ENCODE data around the gene TLE7. TPM values are rescaled to one million over a fixed set of nuclear protein-coding genes. Genes with fewer than 3 reads are reported as not detected.

The TLE7 gene
- total and polyA plus RNA-seq, 2 of the 8 experiments (the other 6 are each of a cell fraction or from before 2014, with no cell fraction given), result 0.03 TPM; not detected in 1

- TF ChIP-seq ASH2L (IDR thresholded peaks at IDR 0.05; ENCODE audit: low read length), result no peak
- no peak for TF ChIP-seq USF2 (IDR thresholded peaks at IDR 0.05; ENCODE audit: low read length)
- TF ChIP-seq EGR1 (IDR thresholded peaks at IDR 0.05; ENCODE audit: borderline replicate concordance, low read depth, low read length), result no peak
- no peak for TF ChIP-seq POLR2AphosphoS5 (IDR thresholded peaks at IDR 0.05; ENCODE audit: low read depth, low read length)
These were observed 30.2 kb upstream of the TLE7 start (continued) for GRCh38 chr16:71472051-71472450.
